Type B pancreatic cell (in vitro differentiated cells): ENCODE results near the gene LIX1. TPM values are rescaled to one million over a fixed set of nuclear protein-coding genes. Genes with fewer than 3 reads are reported as not detected.

ENCODE experiments used
- DNase-seq: peaks from one replicate; pipeline ENCODE4 v3.0.0; 2021; ENCODE audit warnings: mixed read lengths; ENCODE audit not compliant: unreplicated experiment; ENCODE audit errors: extremely low spot score
- H3K27ac Mint-ChIP-seq: 2 replicates; pipeline ENCODE4 v1.8.0; 2021; ENCODE audit warnings: mild to moderate bottlenecking, mixed read lengths
- H3K27me3 Mint-ChIP-seq: 2 replicates; pipeline ENCODE4 v1.8.0; 2021; ENCODE audit warnings: mixed read lengths
- H3K36me3 Mint-ChIP-seq: 2 replicates; pipeline ENCODE4 v1.8.0; 2021; ENCODE audit warnings: mixed read lengths
- H3K4me1 Mint-ChIP-seq: one replicate; pipeline ENCODE4 v1.8.0; 2021; ENCODE audit warnings: mixed read lengths; ENCODE audit not compliant: unreplicated experiment
- H3K4me3 Mint-ChIP-seq: 2 replicates; pipeline ENCODE4 v1.8.0; 2021; ENCODE audit warnings: mild to moderate bottlenecking, mixed read lengths
- H3K9me3 Mint-ChIP-seq: 2 replicates; pipeline ENCODE4 v1.8.0; 2021; ENCODE audit warnings: mixed read lengths
- CTCF ChIP-seq: fragments of 200-600 bp; sonication (generic); conservative IDR thresholded peaks from 2 replicates; pipeline ENCODE4 v1.5.0; 2021; ENCODE audit warnings: antibody characterized with exemption, mild to moderate bottlenecking
- total RNA-seq: library from RNA; stranded (reverse); gene quantifications from 2 replicates; pipeline ENCODE4 v1.2.1, GENCODE V29; 2021; ENCODE audit warnings: low replicate concordance

LIX1 gene
- total RNA-seq, 1 donor from 2014 or later: 27.4 TPM

GRCh38 chr5:97102010-97102470 lies 40.4 kb downstream of the LIX1 start:
- peak overlapping the region; percentile 29 for H3K4me3 Mint-ChIP-seq
- peaks cover 28% of the 10 kb centered on the region for H3K4me1 Mint-ChIP-seq
- DNase-seq: no peak
- H3K27me3 Mint-ChIP-seq: no peaks in the 10 kb centered on the region
- H3K9me3 Mint-ChIP-seq: peaks cover 6% of the 10 kb centered on the region
- peak overlapping the region; percentile 48 for H3K27ac Mint-ChIP-seq
- no peak for TF ChIP-seq CTCF
- H3K36me3 Mint-ChIP-seq: peaks cover 9% of the 10 kb centered on the region

DNA sequence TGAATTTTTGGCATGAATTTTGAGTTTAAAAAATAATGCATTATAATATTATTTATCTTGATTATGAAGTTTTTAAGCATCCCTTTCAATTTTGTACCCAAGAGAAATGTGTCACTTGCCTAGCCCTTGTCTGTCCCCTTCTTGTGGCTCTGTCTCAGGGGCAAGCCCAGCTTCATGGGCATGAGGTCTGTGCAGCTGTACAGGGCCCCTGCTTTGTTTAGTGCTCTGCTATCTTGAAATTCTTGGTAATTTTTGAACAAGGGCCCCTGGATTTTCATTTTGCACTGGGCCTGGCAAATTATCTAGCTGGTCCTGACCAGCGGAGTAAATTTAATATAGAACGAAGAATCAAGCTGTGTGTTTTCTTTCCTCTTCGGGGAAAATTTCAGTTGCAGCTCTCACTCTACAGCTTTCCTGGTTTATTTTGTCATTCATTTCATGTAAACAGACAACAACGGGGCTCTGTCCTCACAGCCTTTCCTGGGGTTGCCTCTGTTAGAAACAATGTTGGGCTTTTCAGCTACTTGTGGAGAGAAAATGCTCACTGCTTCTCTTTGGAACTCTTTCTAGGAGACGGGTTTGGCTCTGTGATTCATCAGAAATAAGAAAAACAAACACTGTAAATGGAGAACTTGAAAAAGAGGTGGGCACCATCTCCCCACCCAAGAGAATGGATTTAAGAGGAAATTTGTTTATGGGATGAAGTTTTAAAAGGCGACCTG lies 41.1 kb downstream of the LIX1 start:
- Mint-ChIP-seq H3K27ac (peak overlapping the region; percentile 48), H3K36me3 (peaks cover 5% of the 10 kb centered on the region), H3K4me1 (peaks cover 31% of the 10 kb centered on the region), H3K27me3 (no peaks in the 10 kb centered on the region), H3K9me3 (peaks cover 6% of the 10 kb centered on the region), H3K4me3 (no peak overlapping the region)
- no peak for DNase-seq
- TF ChIP-seq CTCF: no peak

GRCh38 chr5:97100476-97100875 lies 41.9 kb downstream of the LIX1 start:
- Mint-ChIP-seq H3K4me3 (no peak overlapping the region), H3K9me3 (peaks cover 6% of the 10 kb centered on the region), H3K27me3 (no peaks in the 10 kb centered on the region), H3K36me3 (peaks cover 5% of the 10 kb centered on the region), H3K27ac (no peak overlapping the region), H3K4me1 (peaks cover 39% of the 10 kb centered on the region)
- TF ChIP-seq CTCF: no peak
- DNase-seq: no peak

DNA sequence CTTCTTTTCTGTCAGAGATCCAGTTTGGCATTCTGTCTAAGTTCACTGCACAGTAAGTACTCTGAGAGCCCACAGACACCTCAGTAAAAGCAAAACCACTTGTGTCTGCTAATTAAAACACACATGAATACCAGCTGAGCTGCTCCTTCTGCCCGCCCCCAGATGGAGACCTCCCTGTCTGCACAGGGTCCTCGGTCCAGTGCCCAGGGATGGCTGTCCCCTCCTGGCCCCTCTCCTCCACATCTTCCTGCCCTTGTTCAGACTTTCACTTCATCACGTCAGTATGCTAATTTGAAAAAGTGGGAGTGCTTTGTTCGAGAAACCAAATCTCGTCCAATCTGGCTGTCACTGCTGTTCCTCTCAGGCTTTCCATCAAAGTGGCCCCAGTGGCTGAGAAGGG lies 43.5 kb downstream of the LIX1 start:
- no peak for DNase-seq
- H3K9me3 Mint-ChIP-seq: peaks cover 6% of the 10 kb centered on the region
- no peaks in the 10 kb centered on the region for H3K27me3 Mint-ChIP-seq
- TF ChIP-seq CTCF: no peak
- H3K4me1 Mint-ChIP-seq: peaks cover 45% of the 10 kb centered on the region
- peaks cover 5% of the 10 kb centered on the region for H3K36me3 Mint-ChIP-seq
- no peak overlapping the region for H3K27ac Mint-ChIP-seq
- H3K4me3 Mint-ChIP-seq: no peak overlapping the region

DNA sequence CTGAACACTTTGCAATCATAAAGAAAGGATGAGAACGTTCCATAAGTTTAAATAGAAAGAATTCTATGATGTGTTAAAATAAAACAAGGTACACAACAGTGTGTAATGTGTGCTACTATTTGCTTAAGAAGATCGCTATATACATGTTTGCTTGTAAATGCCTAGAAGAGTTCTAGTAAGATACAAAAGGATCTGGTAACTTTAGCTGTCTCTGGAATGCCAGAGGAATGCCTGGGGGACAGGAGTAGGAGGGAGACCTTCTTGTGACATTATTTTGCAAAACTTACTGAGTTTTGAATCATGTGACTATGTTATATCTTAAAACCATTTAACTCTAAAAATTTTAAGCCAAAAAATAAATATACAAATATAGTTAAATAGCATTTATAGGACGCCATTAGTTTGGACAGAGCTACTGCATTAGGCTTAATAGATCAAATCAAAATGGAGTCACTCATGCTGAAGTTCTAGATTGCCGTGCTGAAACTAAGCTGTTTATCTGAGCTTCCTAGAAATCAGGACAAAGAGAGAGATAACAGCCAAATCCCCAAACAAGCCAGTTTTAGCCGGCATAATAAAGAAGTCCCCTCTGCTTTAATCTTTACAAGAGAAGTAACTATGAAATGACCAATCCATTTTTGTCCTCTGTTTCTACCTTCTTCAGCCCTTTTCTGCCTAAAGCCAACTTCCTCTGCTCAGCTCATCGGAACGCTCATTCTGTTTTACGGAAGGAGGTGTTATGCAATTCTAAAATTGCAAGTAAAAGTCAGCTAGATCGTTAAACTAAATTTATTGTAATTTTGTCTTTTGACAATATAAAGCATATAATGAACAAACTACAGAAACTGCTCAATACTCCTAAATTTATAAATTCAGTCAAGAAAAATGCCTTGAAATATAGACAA lies 44.8 kb downstream of the LIX1 start:
- no peak for DNase-seq
- Mint-ChIP-seq H3K4me3 (no peak overlapping the region), H3K36me3 (peaks cover 5% of the 10 kb centered on the region), H3K27me3 (no peaks in the 10 kb centered on the region), H3K9me3 (peaks cover 6% of the 10 kb centered on the region), H3K27ac (no peak overlapping the region), H3K4me1 (peaks cover 45% of the 10 kb centered on the region)
- no peak for TF ChIP-seq CTCF
